HL-60 (cell line): ENCODE results near the gene EEF2.
"Not testable (repeated sequence)": the region's sequence is repeated elsewhere in the genome, so short reads cannot be mapped to it uniquely, and the experiment has no call there.

Experiments
- DNase-seq, 2 experiments: peaks; one replicate each; pipeline ENCODE4 v3.0.0-alpha.2; 2010 to 2020; ENCODE audit warnings: low read depth in 1 of 2, low spot score in 1 of 2
- H3K27ac ChIP-seq: fragments of 250-450 bp; sonication (Bioruptor Pico); replicated peaks from 2 replicates; pipeline ENCODE4 v1.5.1; 2020; ENCODE audit warnings: mild to moderate bottlenecking, moderate library complexity
- H3K27me3 ChIP-seq: fragments of 250-450 bp; sonication (Bioruptor Pico); 2 replicates; pipeline ENCODE4 v1.5.1; 2021; ENCODE audit warnings: mild to moderate bottlenecking, moderate library complexity; ENCODE audit not compliant: insufficient read depth, poor library complexity, severe bottlenecking
- H3K4me3 ChIP-seq: replicated peaks from 2 replicates; pipeline ENCODE4 v1.5.1; 2011; ENCODE audit warnings: mild to moderate bottlenecking, control low read depth, low read length; ENCODE audit not compliant: insufficient read depth
- GABPA ChIP-seq: IDR thresholded peaks from 2 replicates; pipeline ENCODE4 v1.6.1; 2012; ENCODE audit warnings: low read depth
- POLR2AphosphoS5 ChIP-seq: IDR thresholded peaks from 2 replicates; pipeline ENCODE4 v1.6.1; 2012; ENCODE audit warnings: low read depth
- SPI1 ChIP-seq: IDR thresholded peaks from 2 replicates; pipeline ENCODE4 v1.6.1; 2012; ENCODE audit warnings: low read depth, mild to moderate bottlenecking, borderline replicate concordance
- TF ChIP-seq, protein P1 (sequence below): IDR thresholded peaks from 2 replicates; pipeline ENCODE4 v1.6.1; 2012; ENCODE audit warnings: low read depth; ENCODE audit not compliant: insufficient replicate concordance
- TF ChIP-seq, protein P2 (sequence below): IDR thresholded peaks from one replicate; pipeline ENCODE4 v1.5.1; 2011; ENCODE audit warnings: low read length, control low read depth, inconsistent platforms; ENCODE audit not compliant: insufficient read depth

Gene EEF2

DNA sequence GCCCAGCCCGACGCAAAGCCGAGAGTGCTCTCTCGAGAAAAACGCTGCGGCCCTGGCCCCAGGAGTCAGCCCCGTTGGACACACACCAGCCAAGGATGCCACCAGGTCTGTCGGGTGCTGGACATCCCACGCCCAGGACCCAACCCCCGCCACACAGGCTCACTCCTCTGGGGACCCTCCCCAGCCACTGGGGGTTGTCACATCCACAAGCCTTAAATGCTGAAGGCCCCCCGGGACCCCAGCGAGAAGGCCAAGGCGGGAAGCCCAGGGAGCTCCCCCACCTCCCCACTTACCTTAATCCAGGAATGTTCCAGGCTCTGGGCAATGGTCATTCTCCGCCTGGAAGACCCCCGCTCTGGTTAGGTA is 25.5 kb downstream of the EEF2 start:
- H3K27me3 ChIP-seq, result no peaks in the 10 kb centered on the region
- TF ChIP-seq POLR2AphosphoS5 (no peak), SPI1 (no peak), GABPA (no peak)
- TF ChIP-seq, protein P1, sequence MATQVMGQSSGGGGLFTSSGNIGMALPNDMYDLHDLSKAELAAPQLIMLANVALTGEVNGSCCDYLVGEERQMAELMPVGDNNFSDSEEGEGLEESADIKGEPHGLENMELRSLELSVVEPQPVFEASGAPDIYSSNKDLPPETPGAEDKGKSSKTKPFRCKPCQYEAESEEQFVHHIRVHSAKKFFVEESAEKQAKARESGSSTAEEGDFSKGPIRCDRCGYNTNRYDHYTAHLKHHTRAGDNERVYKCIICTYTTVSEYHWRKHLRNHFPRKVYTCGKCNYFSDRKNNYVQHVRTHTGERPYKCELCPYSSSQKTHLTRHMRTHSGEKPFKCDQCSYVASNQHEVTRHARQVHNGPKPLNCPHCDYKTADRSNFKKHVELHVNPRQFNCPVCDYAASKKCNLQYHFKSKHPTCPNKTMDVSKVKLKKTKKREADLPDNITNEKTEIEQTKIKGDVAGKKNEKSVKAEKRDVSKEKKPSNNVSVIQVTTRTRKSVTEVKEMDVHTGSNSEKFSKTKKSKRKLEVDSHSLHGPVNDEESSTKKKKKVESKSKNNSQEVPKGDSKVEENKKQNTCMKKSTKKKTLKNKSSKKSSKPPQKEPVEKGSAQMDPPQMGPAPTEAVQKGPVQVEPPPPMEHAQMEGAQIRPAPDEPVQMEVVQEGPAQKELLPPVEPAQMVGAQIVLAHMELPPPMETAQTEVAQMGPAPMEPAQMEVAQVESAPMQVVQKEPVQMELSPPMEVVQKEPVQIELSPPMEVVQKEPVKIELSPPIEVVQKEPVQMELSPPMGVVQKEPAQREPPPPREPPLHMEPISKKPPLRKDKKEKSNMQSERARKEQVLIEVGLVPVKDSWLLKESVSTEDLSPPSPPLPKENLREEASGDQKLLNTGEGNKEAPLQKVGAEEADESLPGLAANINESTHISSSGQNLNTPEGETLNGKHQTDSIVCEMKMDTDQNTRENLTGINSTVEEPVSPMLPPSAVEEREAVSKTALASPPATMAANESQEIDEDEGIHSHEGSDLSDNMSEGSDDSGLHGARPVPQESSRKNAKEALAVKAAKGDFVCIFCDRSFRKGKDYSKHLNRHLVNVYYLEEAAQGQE, result no peak
- TF ChIP-seq, protein P2, sequence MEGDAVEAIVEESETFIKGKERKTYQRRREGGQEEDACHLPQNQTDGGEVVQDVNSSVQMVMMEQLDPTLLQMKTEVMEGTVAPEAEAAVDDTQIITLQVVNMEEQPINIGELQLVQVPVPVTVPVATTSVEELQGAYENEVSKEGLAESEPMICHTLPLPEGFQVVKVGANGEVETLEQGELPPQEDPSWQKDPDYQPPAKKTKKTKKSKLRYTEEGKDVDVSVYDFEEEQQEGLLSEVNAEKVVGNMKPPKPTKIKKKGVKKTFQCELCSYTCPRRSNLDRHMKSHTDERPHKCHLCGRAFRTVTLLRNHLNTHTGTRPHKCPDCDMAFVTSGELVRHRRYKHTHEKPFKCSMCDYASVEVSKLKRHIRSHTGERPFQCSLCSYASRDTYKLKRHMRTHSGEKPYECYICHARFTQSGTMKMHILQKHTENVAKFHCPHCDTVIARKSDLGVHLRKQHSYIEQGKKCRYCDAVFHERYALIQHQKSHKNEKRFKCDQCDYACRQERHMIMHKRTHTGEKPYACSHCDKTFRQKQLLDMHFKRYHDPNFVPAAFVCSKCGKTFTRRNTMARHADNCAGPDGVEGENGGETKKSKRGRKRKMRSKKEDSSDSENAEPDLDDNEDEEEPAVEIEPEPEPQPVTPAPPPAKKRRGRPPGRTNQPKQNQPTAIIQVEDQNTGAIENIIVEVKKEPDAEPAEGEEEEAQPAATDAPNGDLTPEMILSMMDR, result no peak
- no peak for DNase-seq
- H3K27ac ChIP-seq, result no peak overlapping the region
- H3K4me3 ChIP-seq, result no peak overlapping the region

DNA sequence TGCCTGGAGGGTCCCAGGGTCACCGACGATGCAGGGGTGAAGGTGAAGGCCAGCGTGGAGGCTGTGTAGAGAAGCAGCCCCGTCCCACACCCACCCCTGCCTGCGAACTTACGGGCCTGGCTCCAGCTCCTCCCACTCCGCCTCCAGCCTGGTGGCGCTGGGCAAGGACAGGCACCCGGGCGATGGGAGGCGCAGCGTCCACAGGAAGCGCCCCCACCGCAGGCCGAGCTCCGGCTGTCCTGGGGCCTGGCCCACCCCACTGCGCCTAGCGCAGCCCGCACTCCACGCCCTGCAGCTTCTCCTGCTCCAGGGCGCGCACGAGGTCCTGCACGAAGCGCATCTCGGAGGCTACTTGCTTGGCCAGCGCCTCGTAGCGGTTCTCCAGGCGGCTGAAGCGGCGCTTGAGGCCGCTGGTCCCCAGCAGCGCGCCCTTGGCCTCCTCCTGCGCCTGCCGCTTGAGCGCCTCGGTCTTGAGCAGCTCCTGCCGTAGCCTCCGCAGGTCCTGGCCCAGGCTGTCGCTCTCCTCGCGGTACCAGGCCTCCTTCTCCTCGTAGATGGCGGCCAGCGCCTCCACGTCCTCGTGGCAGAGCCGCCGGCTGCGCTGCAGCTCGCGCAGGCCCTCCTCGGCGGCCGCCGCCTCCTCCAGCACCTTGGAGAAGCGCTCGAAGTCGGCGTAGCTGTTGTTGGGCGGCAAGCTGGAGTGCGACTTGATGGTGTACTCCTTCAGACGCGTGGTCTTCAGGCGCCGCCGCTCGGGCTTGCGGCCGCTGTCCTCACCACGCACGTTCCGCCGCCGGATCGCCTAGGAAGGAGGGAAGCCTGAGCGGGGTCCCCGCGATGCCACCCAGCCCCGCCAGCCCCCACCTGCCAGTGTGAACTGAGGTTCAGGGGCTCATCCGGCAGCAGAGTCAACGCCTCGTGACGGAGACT is 26.2 kb downstream of the EEF2 start:
- no peak for DNase-seq
- no peaks in the 10 kb centered on the region for H3K27me3 ChIP-seq
- H3K4me3 ChIP-seq, result no peak overlapping the region
- no peak for TF ChIP-seq GABPA
- no peak for TF ChIP-seq POLR2AphosphoS5
- TF ChIP-seq, protein P1, result no peak
- no peak for TF ChIP-seq SPI1
- TF ChIP-seq, protein P2, result no peak
- no peak overlapping the region for H3K27ac ChIP-seq

DNA sequence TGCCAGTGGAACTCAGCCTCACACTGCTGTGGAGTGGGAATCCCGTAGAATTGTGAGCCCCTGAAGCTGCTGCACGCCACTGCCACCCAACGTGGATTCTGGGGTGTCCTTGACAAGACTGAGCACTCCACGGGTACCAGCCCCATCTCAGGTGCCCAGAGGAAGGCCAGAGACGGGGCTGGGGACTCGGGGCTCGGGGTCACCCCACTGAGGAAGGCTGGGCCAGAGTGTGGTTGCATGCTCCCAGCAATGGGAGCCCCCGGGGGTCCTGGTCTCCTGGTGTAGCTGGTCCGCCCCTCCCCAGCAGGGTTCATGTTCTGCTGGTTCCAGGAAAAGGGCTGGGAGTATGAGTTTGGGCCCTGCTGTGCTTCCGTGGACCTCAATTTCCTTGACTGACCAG is 29.6 kb downstream of the EEF2 start:
- peaks cover 4% of the 10 kb centered on the region for H3K27me3 ChIP-seq
- TF ChIP-seq POLR2AphosphoS5, result no peak
- no peak overlapping the region for H3K27ac ChIP-seq
- DNase-seq, result no peak
- H3K4me3 ChIP-seq, result no peak overlapping the region

DNA sequence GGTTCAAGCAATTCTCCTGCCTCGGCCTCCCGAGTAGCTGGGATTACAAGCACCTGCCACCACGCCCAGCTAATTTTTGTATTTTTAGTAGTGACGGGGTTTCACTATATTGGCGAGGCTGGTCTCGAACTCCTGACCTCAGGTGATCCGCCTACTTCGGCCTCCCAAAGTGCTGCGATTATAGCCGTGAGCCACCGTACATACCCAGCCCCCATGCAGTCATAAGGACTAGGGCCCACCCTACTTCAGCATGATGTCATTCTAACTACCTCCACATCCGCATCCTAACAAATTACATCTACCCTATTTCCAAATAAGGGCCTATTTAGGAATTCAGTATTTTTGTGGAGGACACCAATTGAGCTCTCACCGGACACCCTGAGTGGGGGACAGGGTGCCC is 30.0 kb downstream of the EEF2 start:
- not testable (repeated sequence) for H3K27ac ChIP-seq, H3K4me3 ChIP-seq, H3K27me3 ChIP-seq, DNase-seq

DNA sequence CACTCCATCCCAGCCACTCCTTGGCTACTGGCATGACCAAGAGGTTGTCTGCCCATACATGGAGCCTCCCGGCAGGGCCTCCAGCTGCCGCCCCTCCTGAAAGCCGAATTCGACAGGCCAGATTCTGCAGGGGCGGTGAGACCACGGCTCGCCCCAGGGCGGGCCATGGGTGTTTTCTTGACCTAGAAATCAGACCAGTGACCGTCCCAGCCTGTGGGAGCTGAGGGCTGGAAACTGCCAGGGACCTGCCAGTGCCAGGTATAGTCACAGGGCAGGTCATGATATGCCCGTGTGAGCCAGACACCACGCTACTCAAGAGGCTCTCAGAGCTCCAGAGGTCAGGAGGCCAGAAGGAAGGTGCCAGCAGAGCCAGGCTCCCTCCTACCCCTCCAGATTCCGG is 31.2 kb downstream of the EEF2 start:
- Histone ChIP-seq H3K27ac (no peak overlapping the region), H3K4me3 (no peak overlapping the region), H3K27me3 (peaks cover 4% of the 10 kb centered on the region)
- no peak for TF ChIP-seq GABPA
- TF ChIP-seq, protein P1, result no peak
- TF ChIP-seq, protein P2, result no peak
- TF ChIP-seq SPI1, result no peak
- no peak for TF ChIP-seq POLR2AphosphoS5
- no peak for DNase-seq

DNA sequence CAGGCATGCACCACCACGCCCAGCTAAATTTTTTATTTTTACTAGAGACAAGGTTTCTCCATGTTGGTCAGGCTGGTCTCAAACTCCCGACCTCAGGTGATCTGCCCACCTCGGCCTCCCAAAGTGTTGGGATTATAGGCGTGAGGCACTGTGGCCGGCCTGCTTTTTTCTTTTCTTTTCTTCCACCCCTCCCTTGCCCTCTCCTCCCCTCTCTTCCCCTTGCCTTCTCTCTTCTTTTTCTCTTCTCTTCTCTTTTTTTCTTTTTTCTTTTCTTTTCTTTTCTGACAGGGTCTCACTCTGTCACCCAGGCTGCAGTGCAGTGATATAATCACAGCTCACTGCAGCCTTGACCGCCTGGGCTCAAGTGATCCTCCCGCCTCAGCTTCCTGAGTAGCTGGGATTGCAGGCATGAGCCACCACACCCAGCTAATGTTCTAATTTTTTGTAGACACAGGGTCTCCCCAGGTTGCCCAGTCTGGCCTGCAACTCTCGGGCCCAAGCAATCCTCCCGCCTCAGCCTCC is 32.4 kb downstream of the EEF2 start:
- not testable (repeated sequence) for H3K27me3 ChIP-seq, H3K4me3 ChIP-seq, H3K27ac ChIP-seq, DNase-seq
